ENCODE data around the gene MED22.
"Not testable (repeated sequence)": the region's sequence is repeated elsewhere in the genome, so short reads cannot be mapped to it uniquely, and the experiment has no call there.

The MED22 gene

GRCh38 chr9:133391449-133391848, 43.5 kb upstream of the MED22 start:
- POLR2A ChIA-PET; CTCF ChIA-PET; H3K9me3 ChIP-seq (ENCODE audit: control extremely low read depth in 1 of 5, control insufficient read depth in 4 of 5, insufficient read depth in 2 of 5, low read depth in 1 of 5, low read length in 4 of 5); DNase-seq; H3K36me3 ChIP-seq (ENCODE audit: control insufficient read depth in 4 of 4, insufficient read depth in 4 of 4, low read length in 3 of 4); H3K4me1 ChIP-seq (ENCODE audit: control extremely low read depth in 1 of 4, control insufficient read depth in 4 of 4, insufficient read depth in 4 of 4, low read length in 3 of 4); H3K4me3 ChIP-seq (ENCODE audit: control insufficient read depth in 1 of 7, extremely low read depth in 1 of 7, insufficient read depth in 4 of 7, low read depth in 2 of 7, low read length in 6 of 7); H3K27me3 ChIP-seq (replicated peaks in 2 of 5; ENCODE audit: control insufficient read depth in 4 of 5, insufficient read depth in 5 of 5, low read length in 4 of 5); H3K27ac ChIP-seq (ENCODE audit: insufficient read depth in 1 of 2, low read depth in 1 of 2, low read length in 2 of 2, poor library complexity in 1 of 2, severe bottlenecking in 2 of 2): not testable (repeated sequence)
- no CpG with 5 or more reads among the region's 4 CpGs for WGBS (ENCODE audit: insufficient coverage)

GRCh38 chr9:133390713-133391112, 42.8 kb upstream of the MED22 start:
- ChIA-PET CTCF (interaction anchor here (1.1 kb wide), 1 partner anchor 12 kb away, joined by 3 read pairs; no protein-coding TSS in a partner anchor), POLR2A (no interaction called here)
- Histone ChIP-seq H3K27me3 (replicated peaks in 2 of 5; ENCODE audit: control insufficient read depth in 4 of 5, insufficient read depth in 5 of 5, low read length in 4 of 5) (no peaks in the 10 kb centered on the region), H3K4me3 (ENCODE audit: control insufficient read depth in 1 of 7, extremely low read depth in 1 of 7, insufficient read depth in 4 of 7, low read depth in 2 of 7, low read length in 6 of 7) (no peak overlapping the region), H3K27ac (ENCODE audit: insufficient read depth in 1 of 2, low read depth in 1 of 2, low read length in 2 of 2, poor library complexity in 1 of 2, severe bottlenecking in 2 of 2) (no peak overlapping the region), H3K9me3 (ENCODE audit: control extremely low read depth in 1 of 5, control insufficient read depth in 4 of 5, insufficient read depth in 2 of 5, low read depth in 1 of 5, low read length in 4 of 5) (no peaks in the 10 kb centered on the region), H3K4me1 (ENCODE audit: control extremely low read depth in 1 of 4, control insufficient read depth in 4 of 4, insufficient read depth in 4 of 4, low read length in 3 of 4) (peaks cover 0 to 4% (median 0%) of the 10 kb centered on the region in 4 experiments), H3K36me3 (ENCODE audit: control insufficient read depth in 4 of 4, insufficient read depth in 4 of 4, low read length in 3 of 4) (no peaks in the 10 kb centered on the region)
- 97% methylated on average over 6 of the region's 7 CpGs for WGBS (ENCODE audit: insufficient coverage)
- DNase-seq: no peak

GRCh38 chr9:133389562-133389961, 41.6 kb upstream of the MED22 start:
- no peak for DNase-seq

GRCh38 chr9:133389025-133389557, 41.2 kb upstream of the MED22 start:
- ChIA-PET POLR2A (no interaction called here), CTCF (interaction anchor here (0.8 to 1.6 kb wide), 2 partner anchors 11 to 203 kb away, joined by 3 to 4 read pairs; no protein-coding TSS in a partner anchor)
- Histone ChIP-seq H3K4me1 (ENCODE audit: control extremely low read depth in 1 of 4, control insufficient read depth in 4 of 4, insufficient read depth in 4 of 4, low read length in 3 of 4) (no peaks in the 10 kb centered on the region), H3K4me3 (ENCODE audit: control insufficient read depth in 1 of 7, extremely low read depth in 1 of 7, insufficient read depth in 4 of 7, low read depth in 2 of 7, low read length in 6 of 7) (no peak overlapping the region), H3K27me3 (replicated peaks in 2 of 5; ENCODE audit: control insufficient read depth in 4 of 5, insufficient read depth in 5 of 5, low read length in 4 of 5) (no peaks in the 10 kb centered on the region), H3K9me3 (ENCODE audit: control extremely low read depth in 1 of 5, control insufficient read depth in 4 of 5, insufficient read depth in 2 of 5, low read depth in 1 of 5, low read length in 4 of 5) (no peaks in the 10 kb centered on the region), H3K27ac (ENCODE audit: insufficient read depth in 1 of 2, low read depth in 1 of 2, low read length in 2 of 2, poor library complexity in 1 of 2, severe bottlenecking in 2 of 2) (no peak overlapping the region), H3K36me3 (ENCODE audit: control insufficient read depth in 4 of 4, insufficient read depth in 4 of 4, low read length in 3 of 4) (no peaks in the 10 kb centered on the region)
- DNase-seq: no peak
- WGBS (ENCODE audit: insufficient coverage): 94% methylated on average over 12 of the region's 12 CpGs

More at GRCh38 chr9:133389562-133389961, 41.6 kb upstream of the MED22 start:
- 91% methylated on average over 13 of the region's 13 CpGs for WGBS (ENCODE audit: insufficient coverage)
- H3K27me3 ChIP-seq (replicated peaks in 2 of 5; ENCODE audit: control insufficient read depth in 4 of 5, insufficient read depth in 5 of 5, low read length in 4 of 5): no peaks in the 10 kb centered on the region
- ChIA-PET CTCF (interaction anchor here (1.6 kb wide), 1 partner anchor 10 kb away, joined by 4 read pairs; no protein-coding TSS in a partner anchor), POLR2A (no interaction called here)
- no peak overlapping the region for H3K27ac ChIP-seq (ENCODE audit: insufficient read depth in 1 of 2, low read depth in 1 of 2, low read length in 2 of 2, poor library complexity in 1 of 2, severe bottlenecking in 2 of 2)
- H3K4me3 ChIP-seq (ENCODE audit: control insufficient read depth in 1 of 7, extremely low read depth in 1 of 7, insufficient read depth in 4 of 7, low read depth in 2 of 7, low read length in 6 of 7): no peak overlapping the region
- H3K9me3 ChIP-seq (ENCODE audit: control extremely low read depth in 1 of 5, control insufficient read depth in 4 of 5, insufficient read depth in 2 of 5, low read depth in 1 of 5, low read length in 4 of 5): no peaks in the 10 kb centered on the region
- peaks cover 0 to 3% (median 0%) of the 10 kb centered on the region in 4 experiments for H3K4me1 ChIP-seq (ENCODE audit: control extremely low read depth in 1 of 4, control insufficient read depth in 4 of 4, insufficient read depth in 4 of 4, low read length in 3 of 4)
- H3K36me3 ChIP-seq (ENCODE audit: control insufficient read depth in 4 of 4, insufficient read depth in 4 of 4, low read length in 3 of 4): no peaks in the 10 kb centered on the region

GRCh38 chr9:133387680-133388079, 39.7 kb upstream of the MED22 start:
- no peak for DNase-seq
- Histone ChIP-seq H3K9me3 (ENCODE audit: control extremely low read depth in 1 of 5, control insufficient read depth in 4 of 5, insufficient read depth in 2 of 5, low read depth in 1 of 5, low read length in 4 of 5) (no peaks in the 10 kb centered on the region), H3K27me3 (replicated peaks in 2 of 5; ENCODE audit: control insufficient read depth in 4 of 5, insufficient read depth in 5 of 5, low read length in 4 of 5) (no peaks in the 10 kb centered on the region), H3K4me3 (ENCODE audit: control insufficient read depth in 1 of 7, extremely low read depth in 1 of 7, insufficient read depth in 4 of 7, low read depth in 2 of 7, low read length in 6 of 7) (no peak overlapping the region), H3K4me1 (ENCODE audit: control extremely low read depth in 1 of 4, control insufficient read depth in 4 of 4, insufficient read depth in 4 of 4, low read length in 3 of 4) (no peaks in the 10 kb centered on the region), H3K36me3 (ENCODE audit: control insufficient read depth in 4 of 4, insufficient read depth in 4 of 4, low read length in 3 of 4) (no peaks in the 10 kb centered on the region), H3K27ac (ENCODE audit: insufficient read depth in 1 of 2, low read depth in 1 of 2, low read length in 2 of 2, poor library complexity in 1 of 2, severe bottlenecking in 2 of 2) (no peak overlapping the region)
- ChIA-PET CTCF (interaction anchor here (1.6 kb wide), 1 partner anchor 9 kb away, joined by 5 read pairs; no protein-coding TSS in a partner anchor), POLR2A (no interaction called here)
- WGBS (ENCODE audit: insufficient coverage): 94% methylated on average over 7 of the region's 9 CpGs

- Histone ChIP-seq H3K27me3 (replicated peaks in 2 of 5; ENCODE audit: control insufficient read depth in 4 of 5, insufficient read depth in 5 of 5, low read length in 4 of 5) (no peaks in the 10 kb centered on the region), H3K27ac (ENCODE audit: insufficient read depth in 1 of 2, low read depth in 1 of 2, low read length in 2 of 2, poor library complexity in 1 of 2, severe bottlenecking in 2 of 2) (no peak overlapping the region), H3K4me3 (ENCODE audit: control insufficient read depth in 1 of 7, extremely low read depth in 1 of 7, insufficient read depth in 4 of 7, low read depth in 2 of 7, low read length in 6 of 7) (no peak overlapping the region), H3K36me3 (ENCODE audit: control insufficient read depth in 4 of 4, insufficient read depth in 4 of 4, low read length in 3 of 4) (no peaks in the 10 kb centered on the region), H3K9me3 (ENCODE audit: control extremely low read depth in 1 of 5, control insufficient read depth in 4 of 5, insufficient read depth in 2 of 5, low read depth in 1 of 5, low read length in 4 of 5) (no peaks in the 10 kb centered on the region), H3K4me1 (ENCODE audit: control extremely low read depth in 1 of 4, control insufficient read depth in 4 of 4, insufficient read depth in 4 of 4, low read length in 3 of 4) (no peaks in the 10 kb centered on the region)
- no peak for DNase-seq
- 94% methylated on average over 13 of the region's 13 CpGs for WGBS (ENCODE audit: insufficient coverage)
- ChIA-PET CTCF (interaction anchor here (1.4 to 1.5 kb wide), 2 partner anchors 19 to 98 kb away, joined by 3 read pairs; no protein-coding TSS in a partner anchor), POLR2A (no interaction called here)
Measured at GRCh38 chr9:133386338-133386737, 38.4 kb upstream of the MED22 start.

- ChIA-PET POLR2A (no interaction called here), CTCF (interaction anchor here (1.0 to 1.4 kb wide), 3 partner anchors 10 to 98 kb away, joined by 3 read pairs; no protein-coding TSS in a partner anchor)
Measured at GRCh38 chr9:133385452-133385851, 37.5 kb upstream of the MED22 start.

More at GRCh38 chr9:133385452-133385851, 37.5 kb upstream of the MED22 start:
- H3K4me3 ChIP-seq (ENCODE audit: control insufficient read depth in 1 of 7, extremely low read depth in 1 of 7, insufficient read depth in 4 of 7, low read depth in 2 of 7, low read length in 6 of 7): no peak overlapping the region
- no peaks in the 10 kb centered on the region for H3K27me3 ChIP-seq (replicated peaks in 2 of 5; ENCODE audit: control insufficient read depth in 4 of 5, insufficient read depth in 5 of 5, low read length in 4 of 5)
- H3K9me3 ChIP-seq (ENCODE audit: control extremely low read depth in 1 of 5, control insufficient read depth in 4 of 5, insufficient read depth in 2 of 5, low read depth in 1 of 5, low read length in 4 of 5): no peaks in the 10 kb centered on the region
- 94% methylated on average over 11 of the region's 14 CpGs for WGBS (ENCODE audit: insufficient coverage)
- H3K36me3 ChIP-seq (ENCODE audit: control insufficient read depth in 4 of 4, insufficient read depth in 4 of 4, low read length in 3 of 4): no peaks in the 10 kb centered on the region
- no peaks in the 10 kb centered on the region for H3K4me1 ChIP-seq (ENCODE audit: control extremely low read depth in 1 of 4, control insufficient read depth in 4 of 4, insufficient read depth in 4 of 4, low read length in 3 of 4)
- no peak for DNase-seq
- no peak overlapping the region for H3K27ac ChIP-seq (ENCODE audit: insufficient read depth in 1 of 2, low read depth in 1 of 2, low read length in 2 of 2, poor library complexity in 1 of 2, severe bottlenecking in 2 of 2)
